Effector memory CD4-positive, alpha-beta T cell (primary cell): ENCODE data around the gene CAMTA1.

Experiments used
- DNase-seq, 3 donors: peaks; one replicate each; pipeline ENCODE4 v3.0.0-alpha.2; 2020
- H3K27ac ChIP-seq: 2 replicates; pipeline ENCODE4 v1.7.0; 2013; ENCODE audit warnings: mild to moderate bottlenecking, low read length, moderate library complexity; ENCODE audit not compliant: insufficient read depth, poor library complexity, severe bottlenecking
- H3K27me3 ChIP-seq: replicated peaks from 2 replicates; pipeline ENCODE4 v1.7.0; 2013; ENCODE audit warnings: mild to moderate bottlenecking, low read length; ENCODE audit not compliant: insufficient read depth, control insufficient read depth, poor library complexity, severe bottlenecking
- H3K36me3 ChIP-seq: 2 replicates; pipeline ENCODE4 v1.7.0; 2013; ENCODE audit warnings: mild to moderate bottlenecking, low read length, moderate library complexity; ENCODE audit not compliant: control insufficient read depth, insufficient read depth
- H3K4me1 ChIP-seq: 2 replicates; pipeline ENCODE4 v1.7.0; 2013; ENCODE audit warnings: low read length, mild to moderate bottlenecking; ENCODE audit not compliant: control insufficient read depth, insufficient read depth, poor library complexity, severe bottlenecking
- H3K4me3 ChIP-seq: 2 replicates; pipeline ENCODE4 v1.7.0; 2013; ENCODE audit warnings: low read length, low read depth, mild to moderate bottlenecking; ENCODE audit not compliant: insufficient read depth, poor library complexity, severe bottlenecking
- H3K9me3 ChIP-seq: 2 replicates; pipeline ENCODE4 v1.7.0; 2013; ENCODE audit warnings: mild to moderate bottlenecking, low read length, moderate library complexity; ENCODE audit not compliant: control insufficient read depth

Gene CAMTA1

DNA sequence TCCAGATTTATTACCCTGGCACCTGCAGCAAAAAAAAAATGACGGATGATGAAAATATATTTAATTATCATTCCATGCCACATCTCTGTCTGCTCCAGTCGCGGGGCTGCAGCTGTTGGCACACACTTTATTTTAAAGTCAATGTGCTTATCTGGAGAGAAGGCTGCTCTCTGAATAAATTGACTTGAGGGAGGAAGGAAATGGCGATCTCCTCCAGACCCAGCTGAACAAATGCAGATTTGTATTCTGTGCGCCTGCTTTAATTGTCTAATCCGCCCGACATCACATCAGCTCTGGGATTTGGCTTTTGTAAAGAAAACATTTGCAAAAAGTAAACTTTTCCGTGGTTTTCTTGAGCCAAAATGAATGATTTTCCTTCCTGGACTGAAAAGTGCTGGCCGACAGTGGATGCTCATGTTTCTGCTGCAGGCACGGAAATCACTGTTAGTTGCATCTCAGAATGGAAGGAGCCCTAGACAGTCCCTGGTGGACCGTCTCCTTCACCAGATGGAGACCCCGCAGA is 150.2 kb downstream of the CAMTA1 start:
- H3K4me3 ChIP-seq: no peak overlapping the region
- H3K27me3 ChIP-seq: no peaks in the 10 kb centered on the region
- H3K4me1 ChIP-seq: no peaks in the 10 kb centered on the region
- no peak overlapping the region for H3K27ac ChIP-seq
- H3K9me3 ChIP-seq: no peaks in the 10 kb centered on the region
- no peaks in the 10 kb centered on the region for H3K36me3 ChIP-seq
- DNase-seq: no peak

DNA sequence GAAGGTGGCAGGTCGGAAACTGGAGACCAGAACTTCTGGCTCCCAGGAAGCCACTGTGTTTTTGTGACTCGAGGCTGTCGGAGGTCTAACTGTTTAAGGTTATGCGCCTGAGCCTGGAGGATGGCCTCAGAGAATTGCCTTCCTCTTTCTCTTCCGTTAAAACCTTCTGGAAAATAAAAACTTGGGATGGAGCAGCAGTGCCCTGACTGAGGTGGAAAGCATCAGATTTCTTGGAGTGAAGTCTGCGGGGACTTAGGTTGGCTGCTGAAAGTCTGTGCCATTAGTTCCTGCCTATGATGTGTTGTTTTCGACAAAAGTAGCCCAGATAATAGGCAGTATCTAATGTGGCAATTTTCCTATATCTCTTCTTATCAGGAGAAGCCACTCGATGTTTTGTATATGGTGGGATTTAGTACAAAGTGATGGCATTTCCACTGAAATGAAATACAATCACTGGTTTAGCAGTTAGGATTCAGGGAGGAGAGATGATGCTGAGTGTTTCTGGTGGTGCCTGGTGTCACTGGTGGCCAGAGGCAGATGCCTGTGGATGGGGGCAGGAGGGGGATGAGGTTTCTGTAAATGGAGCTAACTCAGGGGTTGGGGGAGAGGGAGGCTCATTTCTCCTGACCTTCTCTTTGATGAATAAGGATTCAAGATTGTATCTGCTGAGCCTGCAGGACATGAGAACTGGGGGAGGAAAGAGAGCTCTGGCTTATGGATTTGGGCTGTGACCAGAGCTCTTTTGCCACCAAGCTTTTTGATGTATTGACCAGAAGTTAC is 150.8 kb downstream of the CAMTA1 start:
- DNase-seq: no peak
- Histone ChIP-seq H3K27ac (no peak overlapping the region), H3K27me3 (no peaks in the 10 kb centered on the region), H3K4me1 (no peaks in the 10 kb centered on the region), H3K9me3 (no peaks in the 10 kb centered on the region), H3K4me3 (no peak overlapping the region), H3K36me3 (no peaks in the 10 kb centered on the region)

DNA sequence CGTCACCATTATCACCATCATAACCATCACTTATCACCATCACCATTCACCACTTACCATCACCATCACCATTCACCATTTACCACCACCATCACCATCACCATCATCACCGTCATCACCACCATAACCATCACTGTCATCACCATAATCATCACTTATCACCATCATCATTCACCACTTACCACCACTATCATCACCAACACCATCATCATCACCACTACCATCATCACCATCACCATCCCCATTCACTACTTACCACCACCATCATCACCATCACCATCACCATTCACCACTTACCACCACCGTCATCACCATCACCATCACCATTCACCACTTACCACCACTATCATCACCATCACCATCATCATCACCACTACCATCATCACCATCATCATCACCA is 151.8 kb downstream of the CAMTA1 start:
- Histone ChIP-seq H3K9me3 (no peaks in the 10 kb centered on the region), H3K4me1 (no peaks in the 10 kb centered on the region), H3K27me3 (no peaks in the 10 kb centered on the region), H3K27ac (no peak overlapping the region), H3K36me3 (no peaks in the 10 kb centered on the region), H3K4me3 (no peak overlapping the region)
- DNase-seq: no peak

DNA sequence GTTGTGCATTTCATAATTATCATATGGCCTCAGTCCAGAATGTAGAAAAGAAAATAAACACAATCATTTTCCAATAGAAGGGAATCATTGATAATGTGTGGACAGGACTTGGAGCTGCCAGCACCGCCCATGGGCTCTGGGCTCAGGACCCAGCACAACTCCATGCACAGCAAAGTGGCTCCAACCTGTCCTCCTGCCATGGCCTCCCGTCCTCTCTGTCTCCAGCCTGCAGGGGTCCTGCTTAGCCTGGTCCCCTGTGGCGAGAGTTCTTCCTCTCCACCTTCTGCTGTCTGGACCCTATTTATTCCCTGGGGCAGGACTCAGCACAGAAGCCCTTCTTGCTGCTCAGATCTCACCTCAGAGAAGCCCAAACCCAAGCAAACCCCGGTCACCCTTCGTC is 154.1 kb downstream of the CAMTA1 start:
- H3K27ac ChIP-seq: no peak overlapping the region
- H3K9me3 ChIP-seq: no peaks in the 10 kb centered on the region
- no peaks in the 10 kb centered on the region for H3K27me3 ChIP-seq
- no peaks in the 10 kb centered on the region for H3K36me3 ChIP-seq
- H3K4me1 ChIP-seq: no peaks in the 10 kb centered on the region
- DNase-seq: no peak
- no peak overlapping the region for H3K4me3 ChIP-seq

DNA sequence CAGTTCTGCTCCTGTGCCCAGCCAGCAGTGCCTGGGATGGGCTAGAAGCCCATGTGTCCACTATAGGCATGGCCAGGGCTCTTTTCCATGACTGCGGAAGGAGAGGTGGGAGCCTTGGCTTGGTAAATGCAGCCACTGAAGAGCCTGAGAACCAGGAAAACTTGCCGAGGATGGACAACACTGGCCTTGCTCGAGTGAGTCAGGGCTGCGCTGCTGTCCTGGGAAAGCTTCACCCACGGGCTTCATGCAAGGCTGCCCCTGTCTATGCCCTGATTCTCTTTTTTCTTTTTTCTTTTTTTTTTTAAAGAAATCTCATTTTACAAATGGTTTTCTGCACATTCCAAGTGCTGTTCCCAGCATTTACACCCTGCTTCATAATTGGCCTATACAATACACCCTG is 156.5 kb downstream of the CAMTA1 start:
- H3K4me1 ChIP-seq: no peaks in the 10 kb centered on the region
- H3K4me3 ChIP-seq: no peak overlapping the region
- H3K9me3 ChIP-seq: no peaks in the 10 kb centered on the region
- H3K36me3 ChIP-seq: no peaks in the 10 kb centered on the region
- H3K27me3 ChIP-seq: no peaks in the 10 kb centered on the region
- DNase-seq: no peak
- no peak overlapping the region for H3K27ac ChIP-seq

DNA sequence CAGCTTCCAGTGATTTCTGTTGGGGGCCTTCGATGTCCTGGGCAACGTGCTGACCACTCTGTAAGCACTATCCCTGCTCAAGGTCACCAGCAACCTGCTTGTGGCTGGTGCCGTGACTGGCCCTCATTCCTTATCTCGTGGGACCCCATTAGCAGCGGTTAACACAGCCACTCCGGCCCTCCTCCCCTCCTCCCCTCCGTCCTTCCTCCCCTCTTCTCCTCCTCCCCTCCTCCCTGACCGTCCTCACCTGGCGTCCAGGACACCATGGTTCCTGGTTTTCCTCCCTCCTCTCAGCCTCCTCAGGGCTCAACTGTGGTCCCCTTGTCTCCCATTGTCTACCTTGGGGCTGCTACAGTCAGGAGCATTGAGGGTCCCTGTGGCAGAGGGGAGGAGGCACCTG is 157.7 kb downstream of the CAMTA1 start:
- Histone ChIP-seq H3K27ac (no peak overlapping the region), H3K9me3 (no peaks in the 10 kb centered on the region), H3K27me3 (no peaks in the 10 kb centered on the region), H3K4me1 (no peaks in the 10 kb centered on the region), H3K36me3 (no peaks in the 10 kb centered on the region), H3K4me3 (no peak overlapping the region)
- no peak for DNase-seq

DNA sequence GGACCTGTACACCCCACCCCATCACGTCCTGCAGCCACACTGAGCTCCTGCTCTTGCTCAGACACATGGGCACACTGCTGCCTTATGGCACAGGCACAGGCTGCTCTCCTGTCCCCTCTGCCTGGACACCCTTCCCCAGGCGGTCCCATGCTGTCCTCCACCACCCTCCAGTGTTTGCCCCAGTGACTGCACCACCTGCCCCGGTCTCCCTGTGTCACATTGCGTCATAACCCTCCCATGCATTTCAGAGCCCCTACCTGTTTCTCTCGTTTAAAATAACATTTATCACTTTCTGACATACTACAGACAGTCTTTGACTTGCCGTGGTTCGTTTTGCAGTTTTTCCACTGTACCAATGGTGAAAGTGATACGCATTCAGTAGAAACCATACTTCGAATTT is 159.2 kb downstream of the CAMTA1 start:
- Histone ChIP-seq H3K36me3 (no peaks in the 10 kb centered on the region), H3K9me3 (no peaks in the 10 kb centered on the region), H3K27me3 (no peaks in the 10 kb centered on the region), H3K27ac (no peak overlapping the region), H3K4me1 (no peaks in the 10 kb centered on the region), H3K4me3 (no peak overlapping the region)
- DNase-seq: no peak

DNA sequence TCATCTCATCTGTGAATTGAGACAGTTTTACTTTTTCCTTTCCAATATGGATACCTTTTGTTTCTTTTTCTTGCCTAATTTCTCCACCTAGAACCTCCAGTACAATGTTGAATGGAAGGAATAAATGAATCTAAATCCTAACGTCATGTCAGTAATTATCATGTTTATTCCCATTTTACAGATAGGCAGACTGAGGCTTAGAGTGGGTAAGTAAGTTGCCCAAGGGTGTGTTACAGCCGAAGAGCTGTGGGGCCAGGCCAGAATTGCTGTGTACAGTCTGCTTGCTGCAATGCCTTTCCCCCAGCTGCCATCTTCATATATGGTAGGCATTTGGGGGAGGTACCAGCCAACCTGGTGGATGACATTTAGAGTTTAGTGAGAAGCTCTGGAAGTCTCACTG is 162.7 kb downstream of the CAMTA1 start:
- Histone ChIP-seq H3K4me3 (no peak overlapping the region), H3K27me3 (no peaks in the 10 kb centered on the region), H3K36me3 (no peaks in the 10 kb centered on the region), H3K4me1 (no peaks in the 10 kb centered on the region), H3K9me3 (no peaks in the 10 kb centered on the region), H3K27ac (no peak overlapping the region)
- DNase-seq: no peak

DNA sequence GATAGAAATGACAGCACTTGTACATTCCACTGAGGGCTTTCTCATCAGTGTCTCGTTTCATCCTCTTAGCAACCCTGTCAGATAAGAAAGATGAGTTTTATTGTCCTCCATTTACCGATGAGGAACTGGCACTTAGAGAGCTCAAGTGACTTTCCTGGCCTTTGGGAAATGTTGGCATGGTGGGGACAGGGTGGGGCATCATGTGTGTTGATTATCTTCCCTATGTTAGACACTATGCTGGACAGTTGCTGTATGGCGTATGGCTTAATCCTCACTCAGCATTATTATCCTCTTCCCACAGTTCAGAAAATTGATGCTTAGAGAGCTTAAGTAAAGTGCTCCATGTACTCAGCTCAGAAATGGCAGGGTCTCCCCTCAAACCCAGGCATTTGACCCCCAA is 163.2 kb downstream of the CAMTA1 start:
- Histone ChIP-seq H3K36me3 (no peaks in the 10 kb centered on the region), H3K27me3 (no peaks in the 10 kb centered on the region), H3K4me3 (no peak overlapping the region), H3K27ac (no peak overlapping the region), H3K9me3 (no peaks in the 10 kb centered on the region), H3K4me1 (no peaks in the 10 kb centered on the region)
- DNase-seq: no peak

DNA sequence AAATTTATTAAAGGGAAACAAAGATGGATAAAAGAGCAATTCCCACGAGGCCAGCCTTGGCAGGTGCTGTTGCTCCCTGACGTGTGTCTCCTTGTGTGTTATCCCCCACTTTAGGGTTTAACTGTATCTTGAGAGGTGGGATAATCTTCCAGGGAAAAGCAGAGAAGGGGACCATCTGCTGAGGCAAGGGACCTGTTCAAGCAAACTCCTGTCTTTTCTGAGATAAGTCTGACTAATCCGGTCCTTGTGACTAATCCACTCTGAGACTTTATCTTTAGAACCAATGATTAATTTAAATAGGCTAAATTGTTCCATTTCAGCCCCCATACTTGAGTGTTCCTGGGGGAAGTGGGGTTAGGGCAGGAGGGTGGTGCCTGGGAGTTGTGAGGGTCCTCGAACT is 163.6 kb downstream of the CAMTA1 start:
- no peak overlapping the region for H3K4me3 ChIP-seq
- H3K36me3 ChIP-seq: no peaks in the 10 kb centered on the region
- no peak for DNase-seq
- no peak overlapping the region for H3K27ac ChIP-seq
- H3K27me3 ChIP-seq: no peaks in the 10 kb centered on the region
- no peaks in the 10 kb centered on the region for H3K9me3 ChIP-seq
- H3K4me1 ChIP-seq: no peaks in the 10 kb centered on the region
